A673 (cell line): ENCODE results near the gene CASZ1.

Source experiments
- EZH2 ChIP-seq: fragments of 200-600 bp; sonication (generic); IDR thresholded peaks from 2 replicates; pipeline ENCODE4 v1.6.1; 2017; ENCODE audit warnings: borderline replicate concordance, low read depth, mild to moderate bottlenecking, mixed read lengths, antibody characterized with exemption, low read length; ENCODE audit not compliant: poor library complexity, severe bottlenecking
- TF ChIP-seq, protein P1 (sequence below): fragments of 300-800, 200-600 bp; sonication (generic); conservative IDR thresholded peaks from 2 replicates; pipeline ENCODE4 v1.5.1; 2017; ENCODE audit warnings: low read depth, mild to moderate bottlenecking, antibody characterized with exemption, low read length, moderate library complexity, mixed read lengths

- TF ChIP-seq, protein P1, sequence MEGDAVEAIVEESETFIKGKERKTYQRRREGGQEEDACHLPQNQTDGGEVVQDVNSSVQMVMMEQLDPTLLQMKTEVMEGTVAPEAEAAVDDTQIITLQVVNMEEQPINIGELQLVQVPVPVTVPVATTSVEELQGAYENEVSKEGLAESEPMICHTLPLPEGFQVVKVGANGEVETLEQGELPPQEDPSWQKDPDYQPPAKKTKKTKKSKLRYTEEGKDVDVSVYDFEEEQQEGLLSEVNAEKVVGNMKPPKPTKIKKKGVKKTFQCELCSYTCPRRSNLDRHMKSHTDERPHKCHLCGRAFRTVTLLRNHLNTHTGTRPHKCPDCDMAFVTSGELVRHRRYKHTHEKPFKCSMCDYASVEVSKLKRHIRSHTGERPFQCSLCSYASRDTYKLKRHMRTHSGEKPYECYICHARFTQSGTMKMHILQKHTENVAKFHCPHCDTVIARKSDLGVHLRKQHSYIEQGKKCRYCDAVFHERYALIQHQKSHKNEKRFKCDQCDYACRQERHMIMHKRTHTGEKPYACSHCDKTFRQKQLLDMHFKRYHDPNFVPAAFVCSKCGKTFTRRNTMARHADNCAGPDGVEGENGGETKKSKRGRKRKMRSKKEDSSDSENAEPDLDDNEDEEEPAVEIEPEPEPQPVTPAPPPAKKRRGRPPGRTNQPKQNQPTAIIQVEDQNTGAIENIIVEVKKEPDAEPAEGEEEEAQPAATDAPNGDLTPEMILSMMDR: no peak
- TF ChIP-seq EZH2: no peak
These were observed 169.5 kb downstream of the CASZ1 start for GRCh38 chr1:10626791-10627410.
